Muscle of leg (tissue), 11 donors: Measurements from ENCODE around the gene APOB. TPM values are rescaled to one million over a fixed set of nuclear protein-coding genes. Genes with fewer than 3 reads are reported as not detected.

ENCODE experiments used
- DNase-seq: peaks from one replicate; pipeline ENCODE4 v3.0.0; 2013
- H3K27ac ChIP-seq: one replicate; pipeline ENCODE4 v1.5.1; 2013; ENCODE audit warnings: mild to moderate bottlenecking, low read length, control low read depth
- H3K27me3 ChIP-seq: one replicate; pipeline ENCODE4 v1.6.1; 2013; ENCODE audit warnings: low read length; ENCODE audit not compliant: control insufficient read depth, insufficient read depth
- H3K36me3 ChIP-seq: one replicate; pipeline ENCODE4 v1.6.1; 2013; ENCODE audit warnings: low read length; ENCODE audit not compliant: control insufficient read depth, insufficient read depth
- H3K4me1 ChIP-seq: one replicate; pipeline ENCODE4 v1.6.1; 2013; ENCODE audit warnings: low read length; ENCODE audit not compliant: control insufficient read depth, insufficient read depth
- H3K4me3 ChIP-seq: one replicate; pipeline ENCODE4 v1.5.1; 2013; ENCODE audit warnings: low read length, control low read depth
- H3K9me3 ChIP-seq: replicated peaks from 2 replicates; pipeline ENCODE4 v1.6.1; 2013; ENCODE audit warnings: low read depth, low read length; ENCODE audit not compliant: control insufficient read depth
- WGBS: methylation state at CpG from one replicate; pipeline ENCODE4 v1.1.5; 2013; ENCODE audit warnings: missing lambda C conversion rate; ENCODE audit not compliant: insufficient coverage; 5-methylcytosine and 5-hydroxymethylcytosine counted together
- polyA plus RNA-seq, 8 donors: library from polyadenylated mRNA; unstranded; fragments of 120-200 nt; gene quantifications; one replicate each; pipeline versions ENCODE4 v1.2.1 to v1.2.3, GENCODE V29; 2013; ENCODE audit warnings: inconsistent platforms in 1 of 8, low replicate concordance in 1 of 8; ENCODE audit not compliant: insufficient read length in 8 of 8, insufficient read depth in 1 of 8
- total RNA-seq: library from RNA; stranded (reverse); fragments of 120-200 nt; gene quantifications from one replicate; pipeline ENCODE4 v1.2.4, GENCODE V29; 2013

Gene APOB
- total and polyA plus RNA-seq, 9 donors, result 0.05 to 51.3 (median 0.33) TPM

- Histone ChIP-seq H3K27ac (no peak overlapping the region), H3K36me3 (no peaks in the 10 kb centered on the region), H3K4me3 (no peak overlapping the region), H3K4me1 (no peaks in the 10 kb centered on the region), H3K27me3 (peaks cover 2% of the 10 kb centered on the region), H3K9me3 (no peaks in the 10 kb centered on the region)
- WGBS, result 80% methylated on average over 1 of the region's 2 CpGs
- no peak for DNase-seq
These were observed 40.2 kb downstream of the APOB start for GRCh38 chr2:21003572-21004180.

- Histone ChIP-seq H3K9me3 (no peaks in the 10 kb centered on the region), H3K4me1 (no peaks in the 10 kb centered on the region), H3K4me3 (no peak overlapping the region), H3K36me3 (no peaks in the 10 kb centered on the region), H3K27ac (no peak overlapping the region), H3K27me3 (peaks cover 2% of the 10 kb centered on the region)
- WGBS, result 93% methylated on average over 4 of the region's 4 CpGs
- DNase-seq, result no peak
These were observed 41.1 kb downstream of the APOB start for GRCh38 chr2:21002814-21003192.

- 75% methylated on average over 1 of the region's 9 CpGs for WGBS
- no peak overlapping the region for H3K27ac ChIP-seq
These were observed 41.7 kb downstream of the APOB start for GRCh38 chr2:21001988-21002813.

GRCh38 chr2:21001225-21001946 is 42.5 kb downstream of the APOB start:
- 80% methylated on average over 2 of the region's 4 CpGs for WGBS
- Histone ChIP-seq H3K4me3 (no peak overlapping the region), H3K27ac (no peak overlapping the region), H3K9me3 (no peaks in the 10 kb centered on the region), H3K27me3 (peaks cover 2% of the 10 kb centered on the region), H3K36me3 (no peaks in the 10 kb centered on the region), H3K4me1 (no peaks in the 10 kb centered on the region)
- peak; percentile 24 for DNase-seq

More at GRCh38 chr2:21001988-21002813, 41.7 kb downstream of the APOB start:
- DNase-seq, result no peak
- no peaks in the 10 kb centered on the region for H3K4me1 ChIP-seq
- peaks cover 2% of the 10 kb centered on the region for H3K27me3 ChIP-seq
- no peaks in the 10 kb centered on the region for H3K36me3 ChIP-seq
- H3K9me3 ChIP-seq, result no peaks in the 10 kb centered on the region
- H3K4me3 ChIP-seq, result no peak overlapping the region

- H3K36me3 ChIP-seq, result no peaks in the 10 kb centered on the region
- H3K27ac ChIP-seq, result no peak overlapping the region
- no peak overlapping the region for H3K4me3 ChIP-seq
- peak; percentile 55 for DNase-seq
- no peaks in the 10 kb centered on the region for H3K9me3 ChIP-seq
- H3K4me1 ChIP-seq, result no peaks in the 10 kb centered on the region
- peaks cover 2% of the 10 kb centered on the region for H3K27me3 ChIP-seq
- no CpG with 5 or more reads among the region's 4 CpGs for WGBS
These were observed 43.8 kb downstream of the APOB start for GRCh38 chr2:20999906-21000645.

GRCh38 chr2:20998972-20999905 is 44.6 kb downstream of the APOB start:
- Histone ChIP-seq H3K27ac (no peak overlapping the region), H3K9me3 (no peaks in the 10 kb centered on the region), H3K36me3 (no peaks in the 10 kb centered on the region), H3K27me3 (peaks cover 2% of the 10 kb centered on the region), H3K4me1 (no peaks in the 10 kb centered on the region), H3K4me3 (no peak overlapping the region)
- DNase-seq, result no peak
- WGBS, result 86% methylated on average over 1 of the region's 5 CpGs

GRCh38 chr2:20997953-20998722 is 45.7 kb downstream of the APOB start:
- Histone ChIP-seq H3K4me3 (no peak overlapping the region), H3K27me3 (peaks cover 2% of the 10 kb centered on the region), H3K27ac (no peak overlapping the region), H3K36me3 (no peaks in the 10 kb centered on the region), H3K4me1 (no peaks in the 10 kb centered on the region), H3K9me3 (no peaks in the 10 kb centered on the region)
- DNase-seq, result no peak
- 94% methylated on average over 2 of the region's 7 CpGs for WGBS

GRCh38 chr2:20994130-20994529 is 49.7 kb downstream of the APOB start:
- 77% methylated on average over 5 of the region's 5 CpGs for WGBS

More at GRCh38 chr2:20994130-20994529, 49.7 kb downstream of the APOB start:
- no peak for DNase-seq
- Histone ChIP-seq H3K4me1 (peaks cover 13% of the 10 kb centered on the region), H3K36me3 (no peaks in the 10 kb centered on the region), H3K27ac (no peak overlapping the region), H3K9me3 (no peaks in the 10 kb centered on the region), H3K27me3 (no peaks in the 10 kb centered on the region), H3K4me3 (no peak overlapping the region)
